Muscle layer of colon (tissue), 2 donors: Measurements from ENCODE around the gene KSR1.

Experiments
- H3K27ac ChIP-seq: one replicate; pipeline ENCODE4 v1.7.0; 2013; ENCODE audit warnings: low read depth, mild to moderate bottlenecking, low read length, moderate library complexity
- H3K27me3 ChIP-seq, 2 donors: one replicate each; pipeline ENCODE4 v1.7.0; 2013; ENCODE audit warnings: low read length in 2 of 2, mild to moderate bottlenecking in 2 of 2; ENCODE audit not compliant: insufficient read depth in 2 of 2, control insufficient read depth in 1 of 2
- H3K36me3 ChIP-seq: one replicate; pipeline ENCODE4 v1.7.0; 2013; ENCODE audit warnings: mild to moderate bottlenecking, low read length; ENCODE audit not compliant: insufficient read depth
- H3K4me1 ChIP-seq: one replicate; pipeline ENCODE4 v1.7.0; 2013; ENCODE audit warnings: mild to moderate bottlenecking, low read length; ENCODE audit not compliant: insufficient read depth
- H3K4me3 ChIP-seq, 2 donors: one replicate each; pipeline ENCODE4 v1.7.0; 2013; ENCODE audit warnings: low read length in 2 of 2, low read depth in 1 of 2, mild to moderate bottlenecking in 1 of 2, moderate library complexity in 1 of 2
- H3K9ac ChIP-seq: one replicate; pipeline ENCODE4 v1.7.0; 2013; ENCODE audit warnings: low read length
- H3K9me3 ChIP-seq: one replicate; pipeline ENCODE4 v1.7.0; 2013; ENCODE audit warnings: mild to moderate bottlenecking, low read length
- donor health status: abdominal sarcoma.
- donor health status: Adenocarcinoma of cecum.

KSR1 gene

GRCh38 chr17:27585153-27585681 is 129.0 kb downstream of the KSR1 start:
- Histone ChIP-seq H3K36me3 (peaks cover 32% of the 10 kb centered on the region), H3K4me3 (no peak overlapping the region), H3K27me3 (no peaks in the 10 kb centered on the region), H3K9me3 (no peaks in the 10 kb centered on the region), H3K9ac (no peak overlapping the region), H3K27ac (no peak overlapping the region), H3K4me1 (no peaks in the 10 kb centered on the region)

GRCh38 chr17:27585792-27586191 is 129.5 kb downstream of the KSR1 start:
- Histone ChIP-seq H3K9me3 (no peaks in the 10 kb centered on the region), H3K4me3 (no peak overlapping the region), H3K36me3 (peaks cover 32% of the 10 kb centered on the region), H3K27me3 (no peaks in the 10 kb centered on the region), H3K9ac (no peak overlapping the region), H3K4me1 (no peaks in the 10 kb centered on the region), H3K27ac (no peak overlapping the region)

GRCh38 chr17:27586203-27586721 is 130.0 kb downstream of the KSR1 start:
- no peak overlapping the region for H3K27ac ChIP-seq
- no peaks in the 10 kb centered on the region for H3K27me3 ChIP-seq
- H3K9me3 ChIP-seq = no peaks in the 10 kb centered on the region
- no peak overlapping the region for H3K9ac ChIP-seq
- no peak overlapping the region for H3K4me3 ChIP-seq
- peaks cover 33% of the 10 kb centered on the region for H3K36me3 ChIP-seq
- H3K4me1 ChIP-seq = no peaks in the 10 kb centered on the region

- H3K4me1 ChIP-seq = no peaks in the 10 kb centered on the region
- no peak overlapping the region for H3K9ac ChIP-seq
These were observed 132.1 kb downstream of the KSR1 start for GRCh38 chr17:27588354-27588753.

GRCh38 chr17:27590864-27591263 is 134.6 kb downstream of the KSR1 start:
- Histone ChIP-seq H3K4me3 (no peak overlapping the region), H3K27me3 (no peaks in the 10 kb centered on the region), H3K36me3 (peaks cover 31% of the 10 kb centered on the region), H3K4me1 (peaks cover 4% of the 10 kb centered on the region), H3K27ac (no peak overlapping the region), H3K9ac (no peak overlapping the region), H3K9me3 (no peaks in the 10 kb centered on the region)

More at GRCh38 chr17:27588354-27588753, 132.1 kb downstream of the KSR1 start:
- Histone ChIP-seq H3K9me3 (no peaks in the 10 kb centered on the region), H3K4me3 (no peak overlapping the region), H3K27ac (no peak overlapping the region), H3K27me3 (no peaks in the 10 kb centered on the region), H3K36me3 (peaks cover 44% of the 10 kb centered on the region)

GRCh38 chr17:27591986-27592385 is 135.7 kb downstream of the KSR1 start:
- peaks cover 12% of the 10 kb centered on the region for H3K4me1 ChIP-seq
- H3K9me3 ChIP-seq = no peaks in the 10 kb centered on the region
- H3K27ac ChIP-seq = no peak overlapping the region
- no peak overlapping the region for H3K4me3 ChIP-seq
- no peak overlapping the region for H3K9ac ChIP-seq
- peaks cover 26% of the 10 kb centered on the region for H3K36me3 ChIP-seq
- H3K27me3 ChIP-seq = no peaks in the 10 kb centered on the region

GRCh38 chr17:27593232-27593856 is 137.1 kb downstream of the KSR1 start:
- Histone ChIP-seq H3K9me3 (no peaks in the 10 kb centered on the region), H3K27ac (no peak overlapping the region), H3K4me3 (no peak overlapping the region), H3K36me3 (peaks cover 27% of the 10 kb centered on the region), H3K9ac (no peak overlapping the region), H3K27me3 (no peaks in the 10 kb centered on the region), H3K4me1 (peaks cover 12% of the 10 kb centered on the region)

GRCh38 chr17:27593857-27594255 is 137.6 kb downstream of the KSR1 start:
- Histone ChIP-seq H3K27ac (no peak overlapping the region), H3K9ac (no peak overlapping the region), H3K9me3 (no peaks in the 10 kb centered on the region), H3K36me3 (peaks cover 27% of the 10 kb centered on the region), H3K27me3 (no peaks in the 10 kb centered on the region), H3K4me1 (peaks cover 12% of the 10 kb centered on the region), H3K4me3 (no peak overlapping the region)

GRCh38 chr17:27595208-27595607 is 139.0 kb downstream of the KSR1 start:
- H3K4me1 ChIP-seq = peaks cover 12% of the 10 kb centered on the region
- no peaks in the 10 kb centered on the region for H3K9me3 ChIP-seq
- H3K4me3 ChIP-seq = no peak overlapping the region
- peaks cover 27% of the 10 kb centered on the region for H3K36me3 ChIP-seq
- no peaks in the 10 kb centered on the region for H3K27me3 ChIP-seq
- no peak overlapping the region for H3K27ac ChIP-seq
- no peak overlapping the region for H3K9ac ChIP-seq

GRCh38 chr17:27596096-27596495 is 139.8 kb downstream of the KSR1 start:
- H3K4me1 ChIP-seq = peaks cover 12% of the 10 kb centered on the region
- no peak overlapping the region for H3K4me3 ChIP-seq

GRCh38 chr17:27596566-27597187 is 140.4 kb downstream of the KSR1 start:
- no peak overlapping the region for H3K4me3 ChIP-seq
- H3K27me3 ChIP-seq = no peaks in the 10 kb centered on the region
- no peaks in the 10 kb centered on the region for H3K9me3 ChIP-seq
- peaks cover 27% of the 10 kb centered on the region for H3K36me3 ChIP-seq
- peaks cover 17% of the 10 kb centered on the region for H3K4me1 ChIP-seq
- no peak overlapping the region for H3K9ac ChIP-seq
- peak overlapping the region; percentile 32 for H3K27ac ChIP-seq

More at GRCh38 chr17:27596096-27596495, 139.8 kb downstream of the KSR1 start:
- no peaks in the 10 kb centered on the region for H3K27me3 ChIP-seq
- H3K9ac ChIP-seq = no peak overlapping the region
- peak overlapping the region; percentile 32 for H3K27ac ChIP-seq
- H3K9me3 ChIP-seq = no peaks in the 10 kb centered on the region
- peaks cover 27% of the 10 kb centered on the region for H3K36me3 ChIP-seq
